Cerebellar cortex (tissue), 1 donor: ENCODE data around the gene ERC1.
"Not testable (repeated sequence)": the region's sequence is repeated elsewhere in the genome, so short reads cannot be mapped to it uniquely, and the experiment has no call there.

Experiments
- DNase-seq: peaks from one replicate; pipeline ENCODE4 v3.0.0-alpha.2; 2015; ENCODE audit warnings: low spot score

ERC1 gene

DNA sequence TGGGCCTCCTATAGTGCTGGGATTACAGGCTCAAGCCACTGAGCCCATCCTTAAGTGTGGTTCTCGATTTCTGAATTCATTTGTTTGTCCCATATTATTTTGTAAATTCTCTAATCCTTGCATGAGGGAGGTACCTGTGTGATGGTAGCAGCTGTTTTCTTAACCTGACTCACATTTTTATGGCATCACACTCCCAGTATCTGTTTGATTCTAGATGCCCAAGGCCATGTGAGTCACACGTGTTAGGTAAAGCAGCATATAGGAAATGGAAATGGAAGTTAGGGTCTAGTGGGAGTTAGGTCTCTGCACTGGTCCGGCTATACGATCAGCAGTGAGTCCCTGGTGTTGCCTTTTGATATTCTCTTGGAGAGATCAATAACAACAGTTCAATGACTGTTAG is 198.1 kb downstream of the ERC1 start:
- DNase-seq: no peak

DNA sequence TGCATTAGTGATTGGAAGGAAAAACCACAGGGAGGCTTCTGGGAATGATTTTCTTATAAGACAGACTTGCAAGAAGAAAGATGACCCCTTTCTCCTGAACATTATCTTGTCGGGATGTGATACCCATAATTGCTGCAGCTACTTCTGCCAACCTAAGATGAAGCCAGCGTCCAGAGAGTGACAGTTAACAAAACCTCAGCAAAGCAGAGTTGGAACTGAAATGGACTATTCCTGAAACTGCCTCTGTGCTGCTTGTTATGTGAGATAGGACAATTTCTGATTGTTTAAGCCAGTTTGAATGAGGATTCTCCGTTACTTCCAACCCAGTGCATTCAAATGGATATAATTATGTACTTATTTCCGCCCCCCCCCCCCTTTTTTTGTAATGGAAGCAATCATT is 204.5 kb downstream of the ERC1 start:
- DNase-seq: no peak

DNA sequence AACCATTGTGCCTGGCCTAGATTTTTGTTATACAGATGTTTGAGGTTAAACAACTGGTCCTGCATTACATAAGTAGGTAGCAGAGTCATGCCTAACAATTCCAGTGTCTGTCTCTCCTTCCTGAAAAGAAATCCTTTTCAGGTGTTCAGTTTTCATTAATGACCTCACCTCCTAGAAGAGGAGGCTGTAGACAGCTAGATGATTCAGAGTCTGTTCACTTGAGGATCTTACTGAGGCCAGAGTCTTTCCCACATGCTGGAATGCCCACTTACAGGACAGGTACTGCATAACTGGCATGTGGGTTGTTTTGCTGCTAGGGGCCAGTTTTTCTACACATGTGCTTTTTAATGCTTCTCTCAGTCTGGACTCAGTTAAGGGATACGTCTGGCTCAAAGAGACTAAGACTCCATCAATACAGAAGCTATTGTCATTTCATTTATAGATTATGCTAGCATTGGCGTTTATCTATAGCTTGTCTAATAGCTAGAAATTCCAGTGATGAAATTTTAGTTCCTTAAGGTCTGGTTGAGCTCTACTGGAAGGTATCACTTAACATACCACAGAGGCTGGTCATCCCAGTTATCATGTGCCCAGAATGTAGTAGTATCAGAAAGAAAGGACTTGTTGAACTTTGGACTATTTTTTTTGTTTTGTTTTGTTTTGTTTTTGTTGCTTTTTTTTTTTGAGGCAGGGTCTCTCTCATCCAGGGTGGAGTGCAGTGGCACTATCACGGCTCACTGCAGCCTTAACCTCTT is 206.4 kb downstream of the ERC1 start:
- no peak for DNase-seq

DNA sequence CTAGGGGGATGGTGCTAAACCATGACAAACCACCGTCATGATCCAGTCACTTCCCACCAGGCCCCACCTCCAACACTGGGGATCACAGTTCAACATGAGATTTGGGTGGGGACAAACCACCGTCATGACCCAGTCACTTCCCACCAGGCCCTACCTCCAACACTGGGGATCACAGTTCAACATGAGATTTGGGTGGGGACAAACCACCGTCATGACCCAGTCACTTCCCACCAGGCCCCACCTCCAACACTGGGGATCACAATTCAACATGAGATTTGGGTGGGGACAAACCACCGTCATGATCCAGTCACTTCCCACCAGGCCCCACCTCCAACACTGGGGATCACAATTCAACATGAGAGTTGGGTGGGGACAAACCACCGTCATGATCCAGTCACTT is 207.8 kb downstream of the ERC1 start:
- not testable (repeated sequence) for DNase-seq

DNA sequence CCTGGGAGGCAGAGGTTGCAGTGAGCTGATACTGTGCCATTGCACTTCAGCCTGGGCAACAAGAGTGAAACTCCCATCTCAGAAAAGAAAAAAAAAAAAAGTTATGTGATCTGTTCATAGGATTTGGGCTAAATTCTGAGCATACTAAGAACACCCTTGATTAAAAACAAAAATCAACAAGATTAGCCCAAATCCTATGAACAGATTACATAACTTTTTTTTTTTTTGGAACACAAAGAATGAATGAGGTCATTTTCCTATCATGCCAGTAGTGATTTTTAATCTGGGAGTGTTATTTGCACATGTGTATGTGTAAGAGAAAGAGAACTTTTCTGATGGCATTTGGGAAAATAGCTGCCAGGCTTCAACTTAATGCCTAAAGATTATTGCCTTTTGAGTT is 208.7 kb downstream of the ERC1 start:
- no peak for DNase-seq

DNA sequence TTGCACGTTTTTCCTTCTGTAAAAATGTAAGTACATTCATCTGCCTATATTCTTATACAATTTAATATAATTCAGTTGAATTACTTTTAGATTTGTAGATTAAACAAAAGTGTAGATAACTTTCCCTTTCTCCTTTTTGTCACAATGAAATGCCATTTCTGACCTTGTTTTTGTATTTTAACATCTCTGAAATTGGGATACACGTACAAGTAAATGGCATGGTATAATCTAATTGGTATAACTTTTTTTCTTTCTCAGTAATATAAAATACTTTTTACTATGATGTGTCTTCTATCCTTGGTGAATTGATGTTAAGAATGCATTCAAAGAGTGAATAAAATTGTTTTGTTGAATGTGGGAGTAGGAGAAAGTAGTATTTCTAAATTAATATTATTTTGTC is 210.0 kb downstream of the ERC1 start:
- no peak for DNase-seq

DNA sequence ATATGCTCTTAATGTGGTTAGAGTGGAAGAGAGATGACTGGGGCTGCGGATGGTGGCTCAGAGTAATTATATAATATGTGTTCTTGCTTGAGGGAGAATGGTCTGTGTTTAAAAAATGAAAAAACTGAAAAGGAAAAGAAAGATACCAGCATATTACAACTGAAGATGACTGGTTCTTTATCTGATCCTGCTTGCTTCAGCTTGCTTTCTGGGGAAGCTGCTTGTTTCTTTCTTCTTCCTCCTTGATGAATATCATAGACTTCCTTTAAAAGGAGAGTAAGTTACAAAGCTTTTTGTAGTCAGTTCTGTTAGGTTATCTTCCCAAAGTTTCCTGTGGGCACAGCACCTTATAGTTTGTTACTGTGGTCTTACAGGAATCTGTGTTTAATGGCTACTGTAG is 210.9 kb downstream of the ERC1 start:
- no peak for DNase-seq

DNA sequence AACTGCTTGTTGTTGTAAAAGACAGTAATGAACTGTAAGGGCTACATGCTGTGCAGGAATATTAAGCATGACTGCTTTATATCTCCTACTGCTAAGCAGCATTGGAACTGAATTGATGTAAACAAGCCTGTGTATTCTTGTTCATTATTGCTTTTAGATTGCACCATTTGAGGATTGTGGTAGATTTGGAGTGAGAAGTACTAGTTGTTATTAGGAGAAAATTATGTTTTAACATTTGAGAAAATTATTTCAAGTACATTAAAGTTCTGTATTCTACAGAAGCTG is 212.7 kb downstream of the ERC1 start:
- no peak for DNase-seq

DNA sequence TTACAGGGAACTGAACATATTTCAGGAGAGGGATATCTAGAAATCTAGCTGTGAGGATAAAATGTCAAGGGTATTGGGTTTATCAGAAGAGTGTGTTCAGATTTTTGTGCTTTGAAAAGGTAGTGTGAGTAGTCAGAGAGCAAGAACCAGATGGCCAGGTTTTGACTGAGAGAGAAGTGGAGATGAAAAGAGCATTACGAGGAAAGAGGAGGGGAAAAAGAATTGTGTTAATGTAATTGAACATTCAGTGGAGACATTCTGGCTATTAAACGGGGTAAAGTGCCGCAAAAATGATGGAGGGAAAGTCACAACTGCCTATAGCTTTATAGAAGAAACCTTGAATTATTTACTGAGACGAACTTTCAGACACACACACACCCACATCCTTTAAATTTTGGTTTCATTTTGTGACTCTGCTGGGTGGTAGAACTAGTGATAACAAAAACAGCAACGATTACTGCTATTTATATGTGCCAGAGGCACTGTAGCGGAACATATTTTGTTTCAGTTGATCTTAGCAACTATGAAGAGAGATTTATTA is 213.6 kb downstream of the ERC1 start:
- no peak for DNase-seq

DNA sequence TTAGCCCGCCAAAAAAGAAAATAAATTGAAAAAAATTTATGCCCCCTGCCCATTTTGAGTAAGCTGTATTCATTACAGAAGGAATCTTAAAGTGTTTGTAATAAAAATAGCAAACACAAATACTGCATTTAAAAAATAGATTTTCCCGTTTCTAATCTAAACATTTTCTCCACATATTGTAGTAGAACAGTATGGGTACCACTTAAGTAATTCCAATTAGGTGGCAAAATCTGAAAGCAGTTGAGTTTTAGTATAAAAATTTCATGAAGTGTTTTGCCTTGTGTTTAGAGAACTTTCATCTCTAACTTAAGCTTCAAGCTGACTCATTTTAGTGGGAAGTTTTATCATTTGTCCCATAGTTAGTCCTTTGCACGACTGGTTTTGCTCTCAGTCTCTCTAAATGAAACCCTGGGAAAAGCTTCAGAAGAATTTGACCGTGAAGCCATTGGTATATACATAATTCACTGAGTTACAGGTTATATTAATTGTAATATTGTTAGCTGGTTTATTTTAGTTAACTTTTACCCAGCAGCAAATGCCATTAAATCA is 214.6 kb downstream of the ERC1 start:
- DNase-seq: no peak

DNA sequence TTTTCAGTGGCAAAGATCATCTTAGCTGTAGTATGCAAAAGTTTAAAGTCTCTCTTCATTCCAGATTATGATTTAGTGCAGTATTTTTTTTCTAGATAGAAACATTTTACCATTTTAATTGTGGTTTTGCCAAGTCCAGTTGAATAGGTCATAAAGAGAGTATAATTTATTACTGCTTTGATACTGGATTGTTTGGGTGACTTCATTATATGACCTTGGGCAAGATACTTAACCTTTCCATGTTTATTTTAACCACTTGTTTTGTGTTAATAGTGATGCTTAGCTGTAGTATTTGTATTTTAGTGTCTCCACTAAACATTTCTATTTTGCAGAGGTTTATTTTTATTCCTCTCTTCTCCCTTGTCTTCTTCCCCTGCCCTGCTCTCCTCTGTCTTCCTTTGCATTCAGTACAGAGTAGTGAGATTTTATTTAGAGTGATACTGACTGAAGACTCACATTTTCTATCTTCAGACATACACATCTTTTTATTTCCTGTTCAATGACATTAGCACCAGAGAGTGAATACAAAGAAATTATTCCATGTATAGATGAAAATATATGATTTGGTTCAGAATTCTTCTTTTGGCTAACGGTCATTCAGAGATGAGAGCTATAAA is 215.2 kb downstream of the ERC1 start:
- DNase-seq: no peak

DNA sequence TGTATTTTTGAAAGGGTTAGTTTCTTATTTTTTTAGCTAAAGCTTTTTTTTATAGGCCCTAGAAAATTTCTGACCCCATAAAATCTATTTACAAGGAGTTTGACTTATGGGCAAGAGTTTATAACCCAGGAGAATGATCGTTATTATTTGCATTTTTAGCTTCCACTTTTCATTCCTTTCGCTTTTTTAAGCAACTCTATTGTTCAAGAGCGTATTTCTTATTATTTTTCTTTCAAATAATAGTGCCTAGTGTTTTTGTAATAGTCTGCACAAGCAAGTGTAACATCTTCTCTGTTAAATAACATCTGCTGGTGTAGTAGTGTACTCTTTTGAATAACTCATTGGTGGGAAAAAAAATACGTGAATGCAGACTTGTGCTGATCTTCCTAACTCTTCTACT is 216.3 kb downstream of the ERC1 start:
- DNase-seq: no peak

DNA sequence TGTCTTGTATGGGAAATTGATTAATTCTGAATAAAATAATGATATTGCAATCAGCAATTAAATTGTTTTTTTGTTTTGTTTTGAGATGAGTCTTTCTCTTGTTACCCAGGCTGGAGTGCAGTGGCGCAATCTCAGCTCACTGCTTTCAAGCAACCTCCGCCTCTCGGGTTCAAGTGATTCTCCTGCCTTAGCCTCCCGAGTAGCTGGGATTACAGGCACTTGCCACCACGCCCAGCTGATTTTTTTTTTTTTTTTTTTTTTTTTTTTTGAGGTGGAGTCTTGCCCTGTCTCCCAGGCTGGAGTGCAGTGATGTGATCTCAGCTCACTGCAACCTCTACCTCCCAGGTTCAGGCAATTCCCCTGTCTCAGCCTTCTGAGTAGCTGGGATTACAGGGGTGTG is 217.7 kb downstream of the ERC1 start:
- DNase-seq: not testable (repeated sequence)

DNA sequence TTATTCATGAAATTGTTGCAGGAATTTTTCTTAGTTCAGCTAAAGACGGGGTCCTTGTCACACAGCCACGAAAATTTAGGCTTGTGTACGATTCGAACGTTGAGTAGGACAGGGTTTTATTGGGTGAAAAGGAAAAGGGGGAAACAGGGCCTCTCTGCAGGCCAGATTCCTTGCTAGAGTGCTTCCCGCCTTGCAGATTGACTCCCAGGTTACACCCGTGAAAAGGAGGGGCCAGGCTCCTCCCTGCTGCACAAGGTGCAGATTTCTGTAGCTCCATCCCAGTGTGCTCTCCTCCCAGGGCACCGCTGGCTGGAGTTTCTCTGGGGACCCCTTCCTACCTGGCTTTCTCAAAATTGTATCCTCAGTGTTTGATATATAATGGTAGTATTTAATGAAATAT is 221.5 kb downstream of the ERC1 start:
- no peak for DNase-seq

DNA sequence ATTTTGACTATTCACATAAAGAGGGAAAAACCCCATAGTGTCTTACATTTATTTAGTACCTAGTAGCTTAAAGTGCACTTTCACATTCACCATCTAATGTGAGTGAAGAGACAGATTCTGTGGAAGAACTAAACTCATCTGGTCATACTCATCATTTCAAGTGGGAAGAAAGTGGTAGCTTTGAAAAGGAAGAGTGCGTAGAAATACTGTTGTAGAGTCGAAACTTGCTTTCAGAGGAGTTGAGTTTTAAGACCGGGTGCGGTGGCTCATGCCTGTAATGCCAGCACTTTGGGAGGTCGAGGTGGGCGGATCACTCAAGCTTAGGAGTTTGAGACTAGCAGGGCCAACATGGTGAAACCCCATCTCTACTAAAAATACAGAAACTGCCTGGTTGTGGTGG is 222.2 kb downstream of the ERC1 start:
- DNase-seq: no peak

DNA sequence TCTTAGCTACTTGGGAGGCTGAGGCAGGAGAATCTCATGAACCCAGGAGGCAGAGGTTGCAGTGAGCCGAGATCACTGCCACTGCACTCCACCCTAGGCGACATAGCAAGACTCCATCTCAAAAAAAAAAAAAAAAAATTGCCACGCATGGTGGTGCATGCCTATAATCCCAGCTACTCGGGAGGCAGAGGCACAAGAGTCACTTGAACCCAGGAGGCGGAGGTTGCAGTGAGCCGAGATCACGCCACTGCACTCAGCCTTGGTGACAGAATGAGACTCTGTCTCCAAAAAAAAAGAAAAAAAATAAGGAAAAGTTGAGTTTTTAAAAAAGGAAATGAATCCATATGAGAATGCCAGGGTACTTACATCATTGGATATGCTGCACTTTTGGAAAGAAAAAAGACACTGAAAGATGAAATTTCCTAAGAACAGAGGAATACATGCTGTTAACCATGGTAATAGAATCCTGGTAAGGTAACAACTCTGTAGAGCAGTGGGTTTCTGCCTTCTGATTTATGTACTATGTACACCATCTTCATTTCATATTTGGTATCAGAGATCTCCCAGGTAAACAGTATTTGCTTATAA is 222.7 kb downstream of the ERC1 start:
- DNase-seq: no peak

DNA sequence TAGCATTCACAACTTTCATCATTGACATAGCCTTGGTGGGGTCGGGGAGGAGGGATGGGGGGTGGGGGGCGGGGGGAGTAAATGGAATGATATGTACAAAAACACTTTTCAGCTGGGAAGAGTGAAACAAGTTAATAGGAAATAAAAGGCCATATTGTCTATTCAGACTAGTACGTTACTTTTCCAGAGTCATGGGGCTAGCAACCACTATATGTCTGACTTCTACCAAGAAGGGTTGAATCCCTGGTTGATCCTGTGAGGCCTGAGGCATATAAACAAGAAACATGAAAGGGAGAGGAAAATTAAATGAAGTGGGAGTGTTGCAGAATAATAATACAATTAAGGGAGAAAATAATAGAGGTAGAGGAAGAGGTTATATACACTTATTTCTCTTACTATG is 225.5 kb downstream of the ERC1 start:
- no peak for DNase-seq

DNA sequence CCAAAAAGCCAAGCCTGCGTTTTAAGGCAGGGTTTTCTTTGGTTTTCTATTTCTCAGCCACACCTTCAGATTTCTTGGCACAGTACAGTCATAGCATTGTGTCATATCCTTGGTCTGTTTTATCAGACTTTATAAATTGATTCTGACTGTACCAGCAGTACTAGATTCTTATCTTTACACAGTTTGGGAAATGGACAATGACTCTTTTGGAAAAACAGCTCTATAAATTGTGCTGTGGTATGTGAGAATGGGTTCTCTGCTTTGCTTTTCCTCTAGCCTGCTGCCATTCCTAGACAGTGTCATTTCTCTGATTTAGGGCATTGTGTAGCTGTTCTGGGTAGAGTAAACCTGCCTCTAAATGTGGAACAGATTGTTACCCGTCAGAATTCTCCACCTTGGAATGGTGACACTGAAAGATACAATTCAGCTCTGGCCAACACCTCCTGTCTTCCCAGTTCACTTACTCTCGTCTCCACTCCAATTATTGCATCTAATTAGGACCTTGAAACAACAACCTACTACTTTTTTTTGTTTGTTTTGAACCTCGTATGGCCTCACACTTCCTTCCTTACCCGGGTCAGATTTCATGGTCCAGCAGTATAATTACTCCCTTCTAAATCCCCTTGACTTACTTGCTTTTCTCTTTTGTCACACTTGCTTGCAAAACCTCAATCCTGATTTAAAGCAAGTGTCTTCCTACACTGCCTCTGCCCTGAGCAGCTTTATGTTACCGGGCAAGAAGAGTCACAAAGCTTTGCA is 226.3 kb downstream of the ERC1 start:
- DNase-seq: peak; percentile 84

DNA sequence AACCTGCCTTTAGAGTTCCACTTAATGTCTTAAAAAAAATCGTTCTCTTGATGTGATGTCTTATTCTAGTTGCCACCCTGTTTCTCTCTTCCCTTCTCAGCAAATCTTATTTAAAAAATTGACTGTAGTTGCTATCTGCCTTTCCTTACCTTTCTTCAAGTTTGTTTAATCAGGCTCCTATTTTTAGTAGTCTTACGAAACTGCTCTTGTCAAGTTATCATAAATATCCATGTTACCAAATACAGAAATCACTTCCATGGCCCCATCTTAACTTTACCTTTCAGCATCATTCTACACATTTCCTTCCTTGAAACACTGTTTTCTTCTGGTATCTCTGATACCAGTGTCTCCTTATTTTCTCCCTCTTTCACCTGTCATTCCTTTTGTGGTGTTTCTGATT is 227.3 kb downstream of the ERC1 start:
- no peak for DNase-seq

DNA sequence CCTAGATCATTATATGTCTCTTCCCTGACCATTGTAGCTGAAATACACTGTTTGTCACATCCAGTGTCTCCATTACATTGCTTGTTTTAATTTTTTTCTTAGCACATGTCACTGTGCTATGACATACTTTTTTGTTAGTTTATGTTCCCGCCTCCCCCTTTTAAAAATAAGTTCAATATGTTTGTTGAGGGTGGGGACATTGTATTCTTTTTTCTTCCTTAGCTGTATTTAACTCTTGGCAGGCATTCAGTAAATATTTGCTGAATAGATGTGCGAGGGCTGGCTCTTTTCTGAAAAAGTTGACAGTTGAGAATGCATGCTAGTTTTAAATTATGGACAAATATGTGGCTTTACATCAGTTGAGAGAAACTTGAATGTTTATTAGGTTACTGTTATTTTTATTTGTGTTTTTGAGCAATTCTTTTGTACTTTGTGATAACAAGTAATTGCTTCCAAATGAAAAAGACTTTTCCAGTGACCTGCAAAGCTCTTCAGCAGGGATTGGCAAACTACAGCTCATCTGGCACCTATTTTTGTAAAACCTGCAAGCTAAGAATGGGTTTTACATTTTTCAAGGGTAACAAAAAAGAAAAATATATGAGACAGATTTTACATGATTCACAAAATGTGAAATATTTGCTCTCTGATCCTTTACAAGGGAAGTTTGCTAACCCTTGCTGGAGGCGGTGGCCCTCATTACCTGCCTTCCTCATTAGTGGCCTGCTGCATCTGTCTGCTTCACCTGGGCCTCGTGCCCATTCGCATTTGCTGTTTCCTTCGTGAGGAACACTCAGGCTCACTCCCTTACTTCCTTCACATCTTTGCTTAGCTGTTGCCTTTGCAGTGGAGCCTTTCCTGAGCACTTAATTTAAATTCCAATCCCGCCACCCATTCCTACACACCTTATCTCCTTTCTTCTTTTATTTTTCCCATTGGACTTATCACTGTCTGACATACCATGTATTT is 229.4 kb downstream of the ERC1 start:
- peak; percentile 69 for DNase-seq

DNA sequence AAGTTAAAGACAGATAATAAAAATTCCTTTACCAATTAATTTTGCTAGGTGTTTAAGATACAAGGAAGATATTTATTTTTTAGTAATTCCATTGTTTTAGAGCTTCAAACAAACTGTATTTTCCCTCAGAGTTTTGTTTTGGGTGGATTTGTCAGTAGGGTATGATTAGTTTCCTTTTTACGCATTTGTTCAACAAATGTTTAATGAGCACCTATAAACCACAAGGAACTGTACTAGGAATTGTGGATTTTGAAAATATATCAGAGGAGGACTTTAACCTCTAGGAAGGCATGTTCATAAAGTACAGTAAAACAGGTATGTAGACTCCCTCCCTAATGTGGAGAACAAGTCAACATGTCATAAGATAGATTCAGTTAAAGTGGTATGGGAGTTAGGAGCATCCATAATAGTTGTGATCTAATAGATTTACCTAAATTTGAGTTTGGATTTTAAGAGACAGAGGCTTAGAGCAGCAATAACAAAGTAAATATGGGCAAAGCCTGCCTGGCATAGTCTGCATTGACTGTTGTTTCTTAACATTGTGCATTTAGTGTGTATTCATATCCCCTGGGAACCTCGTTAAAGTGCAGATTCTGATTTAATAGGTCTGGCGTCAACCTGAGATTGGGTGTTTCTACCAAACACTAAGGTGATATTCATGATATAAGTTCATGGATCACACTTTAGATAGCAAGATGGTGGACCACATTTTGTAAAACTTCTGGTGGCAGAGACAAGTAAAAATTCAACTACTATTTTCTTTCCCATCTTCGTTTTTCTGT is 232.0 kb downstream of the ERC1 start:
- DNase-seq: no peak
